Vagina (tissue), 2 donors: ENCODE results near the gene KRT3.

ENCODE experiments used
- CTCF ChIP-seq, 3 experiments: fragments of 450-650 bp in 2 of 3; fragments of 200-600 bp in 1 of 3; sonication (generic) in 1 of 3; IDR thresholded peaks; one replicate each; pipeline ENCODE4 v1.5.1; 2017 to 2019; ENCODE audit warnings: antibody characterized with exemption in 3 of 3, mild to moderate bottlenecking in 2 of 3, moderate library complexity in 2 of 3
- POLR2A ChIP-seq, 2 donors: fragments of 450-650 bp; IDR thresholded peaks; one replicate each; pipeline ENCODE4 v1.6.1; 2017; ENCODE audit warnings: antibody characterized with exemption in 2 of 2, mild to moderate bottlenecking in 2 of 2, moderate library complexity in 2 of 2
- POLR2AphosphoS5 ChIP-seq, 2 donors: sonication (generic); formaldehyde crosslinking; IDR thresholded peaks; one replicate each; pipeline ENCODE4 v1.9.0; 2017; ENCODE audit warnings: antibody characterized with exemption in 2 of 2, mild to moderate bottlenecking in 2 of 2, low read depth in 1 of 2; ENCODE audit not compliant: insufficient read depth in 1 of 2

GRCh38 chr12:52797529-52797894 lies 1.6 kb upstream of the KRT3 start:
- TF ChIP-seq CTCF (IDR thresholded peaks at IDR 0.05) = no peak
- TF ChIP-seq POLR2AphosphoS5 (IDR thresholded peaks at IDR 0.05; ENCODE audit: insufficient read depth in 1 of 2, low read depth in 1 of 2) = no peak
- no peak for TF ChIP-seq POLR2A (IDR thresholded peaks at IDR 0.05)
